ENCODE measurements around the gene PDE8A.
A peak's percentile ranks its signal among the peaks of the same experiment; 100 is the strongest.

The PDE8A gene

GRCh38 chr15:85026304-85027032 lies 44.8 kb downstream of the PDE8A start:
- TF ChIP-seq CTCF (conservative IDR thresholded peaks at IDR 0.05) = no peak
- H3K27ac ChIP-seq = no peak overlapping the region

DNA sequence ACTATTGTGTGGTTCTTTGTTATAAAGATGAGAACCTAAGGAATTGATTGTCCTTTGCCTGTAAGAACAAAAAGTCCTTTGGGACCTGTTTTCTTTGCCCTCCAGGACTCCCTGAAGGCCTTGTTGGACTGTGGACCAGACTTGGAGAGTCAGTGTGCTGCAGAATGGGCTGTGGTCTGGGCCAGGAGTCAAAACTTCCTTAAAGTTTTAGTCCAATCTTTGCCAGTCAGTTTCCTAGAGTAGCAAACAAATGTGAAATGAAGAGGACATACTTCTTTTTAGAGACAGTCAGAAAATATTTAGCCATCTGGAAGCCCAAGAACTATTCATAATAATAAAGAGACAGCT lies 45.4 kb downstream of the PDE8A start:
- TF ChIP-seq CTCF (conservative IDR thresholded peaks at IDR 0.05) = no peak
- no peak overlapping the region for H3K27ac ChIP-seq

DNA sequence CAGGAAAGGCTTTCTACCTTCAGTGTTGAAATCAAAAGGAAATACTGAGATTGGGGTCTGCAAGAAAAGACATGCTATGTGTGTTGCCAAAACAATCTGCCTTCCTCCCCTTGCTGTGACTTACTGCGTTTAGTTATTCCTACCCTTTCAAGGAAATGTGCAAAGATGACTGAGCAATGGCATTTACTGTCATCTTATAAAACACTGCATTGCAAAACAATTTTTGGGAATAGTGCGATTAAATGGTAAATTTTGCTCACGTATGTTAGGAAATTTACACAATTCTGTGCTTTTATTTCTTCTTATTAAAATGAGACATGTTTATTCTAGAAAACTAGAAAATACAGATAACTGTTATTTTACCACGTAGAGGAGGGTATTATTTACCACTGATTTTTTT lies 45.8 kb downstream of the PDE8A start:
- no peak for TF ChIP-seq CTCF (conservative IDR thresholded peaks at IDR 0.05)
- no peak overlapping the region for H3K27ac ChIP-seq

DNA sequence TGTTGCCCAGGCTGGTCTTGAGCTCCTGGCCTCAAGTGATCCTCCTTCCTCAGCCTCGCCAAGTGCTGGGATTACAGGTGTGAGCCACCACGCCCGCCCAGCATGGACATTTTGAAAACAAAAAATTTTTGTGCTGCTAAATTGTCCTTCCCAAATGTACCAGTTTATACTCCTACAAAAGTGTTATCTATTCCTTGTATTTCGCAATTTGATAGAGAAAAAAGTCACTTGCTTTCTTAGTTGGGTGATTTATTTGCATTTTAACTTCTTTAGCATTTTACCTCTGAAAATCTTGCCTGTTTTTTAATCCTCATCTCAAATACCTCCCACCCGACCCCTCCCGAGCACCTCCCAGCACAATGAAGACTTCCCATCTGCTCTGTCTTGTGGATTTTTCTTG lies 46.8 kb downstream of the PDE8A start:
- no peak overlapping the region for H3K27ac ChIP-seq
- no peak for TF ChIP-seq CTCF (conservative IDR thresholded peaks at IDR 0.05)

GRCh38 chr15:85029221-85029620 lies 47.6 kb downstream of the PDE8A start:
- H3K27ac ChIP-seq = no peak overlapping the region

DNA sequence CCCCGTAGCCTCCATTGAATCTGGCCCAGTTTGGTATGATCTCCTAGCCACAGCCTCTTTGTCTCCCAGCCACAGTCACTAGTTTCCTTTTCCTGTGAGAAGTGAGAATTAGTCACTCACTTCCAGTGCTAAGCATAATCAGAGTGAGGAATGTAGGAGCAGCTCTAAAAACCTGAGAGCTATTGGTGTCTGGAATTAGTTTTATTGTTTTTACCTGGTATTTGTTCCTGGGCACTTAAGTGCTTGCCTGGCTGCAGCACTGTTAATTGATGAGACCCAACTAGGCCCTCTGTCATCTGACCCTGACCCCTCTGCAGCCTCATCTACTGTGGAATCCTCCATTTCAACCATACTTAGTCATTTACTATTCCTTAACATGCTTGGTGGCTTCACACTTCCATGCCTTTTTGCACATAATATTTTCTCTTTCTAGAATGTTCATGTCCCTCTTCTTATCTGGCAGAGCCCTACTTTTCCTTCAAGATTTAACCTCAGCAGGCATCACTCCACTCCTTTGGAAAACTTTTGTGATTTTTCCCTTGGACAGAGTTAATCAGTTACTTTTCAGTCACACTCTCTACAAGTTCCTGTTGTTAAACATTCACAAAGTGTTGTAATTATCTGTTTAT lies 48.8 kb downstream of the PDE8A start:
- H3K27ac ChIP-seq = peak overlapping the region; percentile 32
- TF ChIP-seq CTCF (conservative IDR thresholded peaks at IDR 0.05) = no peak

More at GRCh38 chr15:85029221-85029620, 47.6 kb downstream of the PDE8A start:
- no peak for TF ChIP-seq CTCF (conservative IDR thresholded peaks at IDR 0.05)

GRCh38 chr15:85031086-85031943 lies 49.7 kb downstream of the PDE8A start:
- H3K27ac ChIP-seq = peak overlapping the region; percentile 32
- no peak for TF ChIP-seq CTCF (conservative IDR thresholded peaks at IDR 0.05)
